Right ventricle myocardium inferior (tissue), 1 donor: ENCODE measurements around the gene KIAA1549. TPM values are rescaled to one million over a fixed set of nuclear protein-coding genes. Genes with fewer than 3 reads are reported as not detected.
"Not testable (repeated sequence)": the region's sequence is repeated elsewhere in the genome, so short reads cannot be mapped to it uniquely, and the experiment has no call there.

Source experiments
- ATAC-seq: fragments of 200-7000 bp; cut with Tn5 transposase; one replicate; pipeline ENCODE4 v1.9.1; 2020; ENCODE audit warnings: mild to moderate bottlenecking, moderate library complexity
- DNase-seq: peaks from one replicate; pipeline ENCODE4 v3.0.0; 2021; ENCODE audit errors: missing footprints
- intact Hi-C: fragments of 100-400 bp; cut with DNase I; formaldehyde crosslinking; loops from one replicate; pipeline ENCODE4 v1.11.0; 2022
- total RNA-seq: library from RNA; stranded (reverse); fragmentation: NEBNext Ultra II Directional; extraction: Animal tissue kit (Norgen Biotek cat#: 25700); gene quantifications from one replicate; pipeline ENCODE4 v1.2.1, GENCODE V29; 2021
- donor health status: DM: no; HTN: yes; CAD: no; lungs with severe emphysema.

The KIAA1549 gene
- total RNA-seq, 1 donor from 2014 or later = 1.8 TPM

DNA sequence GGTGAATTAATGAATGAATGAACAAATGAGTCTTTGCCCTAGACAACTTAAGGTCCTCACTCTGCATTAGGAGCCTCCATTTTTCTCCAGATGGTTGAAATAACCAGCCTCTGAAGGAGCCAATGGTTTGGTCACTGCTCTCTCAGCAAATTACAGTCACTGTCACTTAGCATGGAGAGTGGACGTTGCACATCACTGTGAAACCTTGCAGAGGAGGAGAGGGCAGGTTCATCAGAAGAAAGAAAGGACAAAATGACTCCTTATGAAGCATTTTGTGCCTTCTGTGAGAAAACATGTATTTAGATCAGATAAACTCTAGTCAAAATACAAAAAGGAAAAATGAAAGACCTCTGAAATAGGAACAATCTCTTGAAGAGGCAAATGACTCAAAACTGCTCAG, 176.6 kb downstream of the KIAA1549 start:
- DNase-seq = no peak
- intact Hi-C loops = no loop called here
- ATAC-seq = no peak

DNA sequence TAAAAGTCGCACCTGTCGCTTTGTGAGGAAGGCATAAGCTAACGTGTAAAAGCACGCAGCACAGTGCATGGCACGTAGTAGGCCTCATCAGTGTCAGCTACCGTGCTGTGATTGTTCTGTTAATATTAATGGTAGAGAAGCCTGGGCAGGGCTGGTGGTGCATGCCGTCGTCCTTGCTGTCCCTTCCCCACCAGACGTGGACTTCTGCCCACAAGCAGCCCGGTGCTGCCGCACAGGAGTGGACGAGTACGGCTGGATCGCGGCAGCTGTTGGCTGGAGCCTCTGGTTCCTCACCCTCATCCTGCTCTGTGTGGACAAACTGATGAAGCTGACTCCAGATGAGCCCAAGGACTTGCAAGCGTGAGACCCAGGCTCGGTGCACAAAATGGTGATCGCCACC, 178.5 kb downstream of the KIAA1549 start:
- ATAC-seq (no peak), DNase-seq (no peak)
- intact Hi-C loops = no loop called here

DNA sequence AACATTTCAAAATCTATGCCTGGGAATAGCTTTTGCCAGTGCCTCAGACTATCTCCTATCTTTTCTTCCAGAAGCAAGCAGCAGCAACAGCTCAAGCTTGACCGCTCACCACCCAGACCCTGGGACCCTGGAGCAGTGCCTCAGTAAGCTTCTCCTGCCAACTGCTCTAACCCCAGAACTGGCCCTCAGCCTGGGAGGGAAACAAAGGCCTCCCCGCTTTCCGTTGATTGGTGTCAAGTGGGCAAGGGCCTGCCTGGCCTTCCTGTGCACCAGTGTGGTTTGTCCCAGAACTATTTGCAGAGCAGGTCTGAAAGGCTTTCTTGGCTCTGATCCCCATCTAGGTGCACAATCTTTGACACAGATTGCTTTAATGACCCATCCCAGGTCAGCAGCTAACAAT, 179.9 kb downstream of the KIAA1549 start:
- intact Hi-C loops = no loop called here
- DNase-seq = no peak

DNA sequence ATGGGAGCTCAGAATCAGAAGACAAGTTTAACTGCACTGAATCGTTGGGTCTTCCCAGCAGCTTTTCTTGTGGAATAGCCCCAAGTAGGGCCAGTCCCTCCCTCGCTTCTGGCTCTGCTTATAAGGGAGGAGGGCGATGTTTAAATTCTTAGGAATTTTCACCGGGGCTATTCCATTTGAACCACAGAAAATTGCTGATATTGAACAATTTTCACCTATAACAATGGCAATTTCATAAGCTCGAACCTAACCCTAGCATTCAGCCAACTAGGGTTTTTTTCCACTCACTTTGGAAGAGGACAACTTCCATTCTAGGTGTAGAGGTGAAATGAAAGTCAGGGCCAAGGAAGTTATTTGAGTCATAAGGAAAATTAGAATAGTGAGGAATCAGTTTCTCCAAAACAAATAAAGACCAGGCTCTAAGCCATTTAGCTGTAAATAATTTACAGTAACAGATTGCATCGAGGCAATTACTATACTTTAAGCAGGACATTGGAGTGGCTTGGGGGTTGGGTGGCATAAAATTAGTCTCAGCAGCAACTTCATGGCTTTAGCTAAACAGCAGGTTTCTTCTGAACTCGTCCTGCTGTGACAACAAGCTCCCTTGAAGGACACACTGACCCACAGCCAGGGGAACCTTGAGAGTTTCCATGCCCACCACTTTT, 181.7 kb downstream of the KIAA1549 start:
- no peak for ATAC-seq
- intact Hi-C loops = no loop called here

More for the DNA sequence above, 179.9 kb downstream of the KIAA1549 start:
- ATAC-seq = no peak

DNA sequence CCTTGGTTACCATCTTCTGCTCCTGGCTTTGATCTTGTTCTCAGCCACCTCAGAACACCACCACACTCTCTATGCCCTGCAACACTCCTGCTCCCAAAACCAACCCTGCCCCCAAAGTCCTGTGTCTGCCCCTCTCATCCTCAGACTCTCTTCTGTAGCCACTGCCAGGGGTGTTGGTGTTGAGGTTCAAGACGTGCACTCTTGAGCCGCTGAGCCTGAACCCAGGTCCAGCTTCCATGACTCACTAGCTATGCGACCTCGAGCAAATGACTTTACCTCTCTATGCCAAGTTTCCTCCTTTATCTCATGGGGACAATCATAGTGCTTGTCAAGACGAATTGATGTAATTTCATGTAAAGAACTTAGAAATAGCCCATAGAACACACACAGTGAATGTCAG, 182.4 kb downstream of the KIAA1549 start:
- DNase-seq = no peak
- intact Hi-C loops = no loop called here
- ATAC-seq = no peak

More for the DNA sequence above, 181.7 kb downstream of the KIAA1549 start:
- no peak for DNase-seq

DNA sequence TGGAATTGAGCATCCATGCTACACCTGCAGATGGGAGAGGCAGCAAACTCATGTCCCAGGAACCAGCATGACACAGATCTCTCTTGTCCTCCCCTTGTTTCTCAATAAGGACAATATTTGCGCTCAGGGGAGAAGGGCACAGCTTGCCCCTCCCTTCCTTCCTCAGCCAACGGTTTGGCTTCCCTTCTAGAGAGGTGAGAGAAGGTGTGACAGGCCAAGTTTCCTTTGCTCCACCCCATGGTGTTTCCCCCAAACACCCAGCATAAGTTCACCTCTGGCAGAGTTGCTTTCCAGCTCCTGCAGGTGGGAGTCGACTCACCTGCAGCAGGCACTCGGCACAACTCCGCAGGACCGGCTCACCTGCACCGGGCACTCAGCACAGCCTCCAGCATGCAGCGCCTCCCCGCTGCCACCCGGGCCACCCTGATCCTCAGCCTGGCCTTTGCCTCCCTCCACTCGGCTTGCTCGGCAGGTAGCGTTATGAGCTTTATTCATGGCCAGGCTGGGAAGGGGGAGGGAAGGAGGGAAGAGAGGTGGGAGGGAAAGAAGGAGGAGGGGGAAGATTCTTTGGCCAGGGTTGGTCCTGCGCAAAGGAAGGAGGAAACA, 183.4 kb downstream of the KIAA1549 start, which contains the start of the genes ATP6V0A4 and TMEM213:
Gene ATP6V0A4 (minus strand): TSS at position 482 of the 606 bp plus-strand sequence. CDS start 26,949 bp downstream, outside the sequence.
Gene TMEM213 (plus strand): TSS at position 280 of the 606 bp plus-strand sequence. CDS start 111 bp downstream, at position 391.
- intact Hi-C loops = no loop called here
- DNase-seq (no peak), ATAC-seq (no peak)

DNA sequence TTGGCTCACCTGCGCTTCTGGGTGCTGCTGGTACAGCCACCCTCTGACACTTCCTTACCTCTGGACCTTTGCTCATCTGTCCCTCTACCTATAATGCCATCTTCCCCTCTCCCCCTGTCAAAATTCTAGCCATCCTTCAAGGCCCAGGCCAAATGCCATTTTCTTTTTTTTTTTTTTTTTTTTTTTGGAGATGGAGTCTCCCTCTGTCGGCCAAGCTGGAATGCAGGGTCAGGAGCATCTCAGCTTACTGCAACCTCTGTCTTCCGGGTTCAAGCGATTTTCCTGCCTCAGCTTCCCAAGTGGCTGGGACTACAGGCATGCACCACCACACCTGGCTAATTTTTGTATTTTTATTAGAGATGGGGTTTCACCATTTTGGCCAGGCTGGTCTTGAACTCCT, 184.1 kb downstream of the KIAA1549 start:
- ATAC-seq, intact Hi-C loops, DNase-seq: not testable (repeated sequence)

DNA sequence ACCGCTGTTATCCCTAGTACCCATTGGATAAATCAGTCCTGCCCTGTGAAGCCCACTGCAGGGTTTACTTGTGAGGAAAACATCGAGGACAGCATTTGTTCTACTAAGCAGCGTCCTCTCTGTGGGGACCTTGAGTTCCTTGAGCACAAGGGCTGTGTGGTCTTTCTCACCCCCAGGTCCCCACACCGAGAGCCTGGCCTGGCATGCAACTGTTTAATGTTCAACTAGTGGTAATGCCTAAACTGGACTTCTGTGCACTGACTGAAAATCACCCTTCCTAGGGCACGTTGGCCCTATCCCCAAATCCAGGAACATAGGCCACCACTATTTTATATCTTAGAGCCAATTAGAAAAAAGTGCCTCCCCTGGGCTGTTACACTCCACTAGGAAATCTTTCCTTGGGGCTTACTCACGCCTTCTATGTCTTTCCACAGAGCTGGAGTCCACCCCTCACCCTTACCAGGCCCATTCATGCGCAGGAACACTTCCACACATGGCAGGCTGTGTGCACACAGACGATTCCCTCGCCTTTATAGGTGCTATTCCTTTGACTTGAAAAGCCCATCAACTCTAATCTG, 185.1 kb downstream of the KIAA1549 start:
- DNase-seq (no peak), ATAC-seq (no peak)
- intact Hi-C loops = no loop called here

DNA sequence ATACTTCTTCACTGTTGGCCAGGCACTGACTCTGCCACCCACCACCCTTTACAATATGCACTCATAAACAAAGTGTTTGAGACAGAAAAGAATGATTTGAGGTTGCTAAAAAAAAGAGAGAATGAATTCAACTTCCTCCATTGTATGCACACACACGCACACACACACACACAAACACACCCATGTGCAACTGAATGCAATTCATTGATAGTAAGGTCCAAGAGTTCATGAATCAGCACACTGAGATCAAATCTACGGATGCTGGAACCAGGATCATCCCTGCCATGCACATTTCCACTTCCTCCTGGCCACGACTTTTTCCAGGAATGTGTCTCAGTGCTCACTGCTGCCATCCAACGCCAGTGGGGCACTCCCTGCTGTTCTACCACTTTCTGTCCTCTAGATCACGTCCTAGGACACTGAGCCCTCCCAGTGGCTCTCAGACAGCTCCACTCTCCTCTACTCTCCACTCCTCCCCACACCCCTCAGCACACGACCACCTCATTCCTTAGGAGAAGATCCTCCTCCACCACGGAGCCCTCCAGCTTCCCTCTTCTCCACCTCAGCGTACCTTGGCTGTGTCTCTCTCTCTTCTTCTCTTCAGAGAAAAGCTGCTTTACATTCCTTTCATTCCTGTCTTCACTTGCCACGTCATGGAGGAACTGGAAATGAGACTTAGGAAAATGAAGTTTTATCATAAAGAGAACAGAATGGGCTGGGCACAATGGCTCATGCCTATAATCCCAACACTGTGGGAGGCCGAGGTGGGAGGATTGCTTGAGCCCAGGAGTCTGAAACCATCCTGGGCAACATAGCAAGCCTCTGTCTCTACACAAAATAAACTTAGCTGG, 195.4 kb downstream of the KIAA1549 start:
- DNase-seq (no peak), ATAC-seq (no peak)
- intact Hi-C loops = no loop called here

DNA sequence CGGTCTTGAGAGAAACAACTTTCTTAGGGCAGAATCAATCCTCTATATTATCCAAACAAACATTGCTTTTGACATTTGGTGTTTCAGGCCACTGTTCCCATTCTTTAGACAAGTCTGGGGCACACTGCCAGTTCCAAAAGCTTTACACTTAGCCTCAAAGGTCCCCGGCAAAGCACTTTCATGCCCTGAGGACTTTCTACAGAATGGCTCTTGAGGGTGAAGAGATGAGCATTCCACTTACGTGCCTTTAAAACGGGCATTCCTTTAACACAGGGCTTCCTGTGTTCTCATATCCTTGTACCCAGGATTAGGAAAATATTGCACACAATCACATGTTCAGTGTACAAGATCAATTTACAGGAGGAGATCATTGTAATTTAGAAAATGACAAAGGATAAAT, 196.5 kb downstream of the KIAA1549 start:
- intact Hi-C loops = no loop called here
- DNase-seq (no peak), ATAC-seq (no peak)

Other genes with a start within 250 kb of the KIAA1549 start
- not detected for gene TMEM213, start 183.4 kb downstream of the KIAA1549 start, total RNA-seq
- not detected for gene ATP6V0A4, start 183.2 kb downstream of the KIAA1549 start, total RNA-seq
- gene ZC3HAV1L, start 54.7 kb upstream of the KIAA1549 start, total RNA-seq = 4.0 TPM
- 8.0 TPM for gene ZC3HAV1, start 128.3 kb upstream of the KIAA1549 start, total RNA-seq
- 13.0 TPM for gene UBN2, start 249.8 kb upstream of the KIAA1549 start, total RNA-seq